Measurements from ENCODE around the gene ATP2C2.

DNA sequence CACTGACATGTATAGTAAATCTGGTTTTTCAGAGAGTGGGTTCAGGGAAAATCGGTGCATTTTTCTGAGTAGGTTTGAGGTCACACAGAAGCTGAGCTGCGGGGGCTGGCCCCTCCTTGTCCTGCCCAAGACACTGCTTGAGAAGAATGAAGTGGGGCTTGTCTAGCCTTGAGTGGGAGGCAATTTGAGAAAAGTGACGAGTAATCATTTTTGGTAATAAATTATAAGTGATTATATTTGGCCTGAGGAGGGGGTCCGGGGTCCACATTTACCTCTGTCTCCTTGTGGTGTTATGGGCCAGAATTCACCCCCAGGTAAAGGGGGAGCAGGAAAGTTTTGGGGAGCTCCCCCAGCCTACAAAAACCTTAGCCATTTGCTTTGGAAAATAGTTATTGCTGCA, 45.6 kb upstream of the ATP2C2 start:
- TF ChIP-seq EP300 (IDR thresholded peaks at IDR 0.05; ENCODE audit: low read depth) (no peak), POLR2A (IDR thresholded peaks at IDR 0.05) (no peak)
- TF ChIP-seq, protein P1, sequence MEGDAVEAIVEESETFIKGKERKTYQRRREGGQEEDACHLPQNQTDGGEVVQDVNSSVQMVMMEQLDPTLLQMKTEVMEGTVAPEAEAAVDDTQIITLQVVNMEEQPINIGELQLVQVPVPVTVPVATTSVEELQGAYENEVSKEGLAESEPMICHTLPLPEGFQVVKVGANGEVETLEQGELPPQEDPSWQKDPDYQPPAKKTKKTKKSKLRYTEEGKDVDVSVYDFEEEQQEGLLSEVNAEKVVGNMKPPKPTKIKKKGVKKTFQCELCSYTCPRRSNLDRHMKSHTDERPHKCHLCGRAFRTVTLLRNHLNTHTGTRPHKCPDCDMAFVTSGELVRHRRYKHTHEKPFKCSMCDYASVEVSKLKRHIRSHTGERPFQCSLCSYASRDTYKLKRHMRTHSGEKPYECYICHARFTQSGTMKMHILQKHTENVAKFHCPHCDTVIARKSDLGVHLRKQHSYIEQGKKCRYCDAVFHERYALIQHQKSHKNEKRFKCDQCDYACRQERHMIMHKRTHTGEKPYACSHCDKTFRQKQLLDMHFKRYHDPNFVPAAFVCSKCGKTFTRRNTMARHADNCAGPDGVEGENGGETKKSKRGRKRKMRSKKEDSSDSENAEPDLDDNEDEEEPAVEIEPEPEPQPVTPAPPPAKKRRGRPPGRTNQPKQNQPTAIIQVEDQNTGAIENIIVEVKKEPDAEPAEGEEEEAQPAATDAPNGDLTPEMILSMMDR (IDR thresholded peaks at IDR 0.05) = no peak
